ENCODE results near the gene HIRA. TPM values are rescaled to one million over a fixed set of nuclear protein-coding genes. Genes with fewer than 3 reads are reported as not detected.

HIRA gene
- total RNA-seq, 1 donor: 19.0 TPM

DNA sequence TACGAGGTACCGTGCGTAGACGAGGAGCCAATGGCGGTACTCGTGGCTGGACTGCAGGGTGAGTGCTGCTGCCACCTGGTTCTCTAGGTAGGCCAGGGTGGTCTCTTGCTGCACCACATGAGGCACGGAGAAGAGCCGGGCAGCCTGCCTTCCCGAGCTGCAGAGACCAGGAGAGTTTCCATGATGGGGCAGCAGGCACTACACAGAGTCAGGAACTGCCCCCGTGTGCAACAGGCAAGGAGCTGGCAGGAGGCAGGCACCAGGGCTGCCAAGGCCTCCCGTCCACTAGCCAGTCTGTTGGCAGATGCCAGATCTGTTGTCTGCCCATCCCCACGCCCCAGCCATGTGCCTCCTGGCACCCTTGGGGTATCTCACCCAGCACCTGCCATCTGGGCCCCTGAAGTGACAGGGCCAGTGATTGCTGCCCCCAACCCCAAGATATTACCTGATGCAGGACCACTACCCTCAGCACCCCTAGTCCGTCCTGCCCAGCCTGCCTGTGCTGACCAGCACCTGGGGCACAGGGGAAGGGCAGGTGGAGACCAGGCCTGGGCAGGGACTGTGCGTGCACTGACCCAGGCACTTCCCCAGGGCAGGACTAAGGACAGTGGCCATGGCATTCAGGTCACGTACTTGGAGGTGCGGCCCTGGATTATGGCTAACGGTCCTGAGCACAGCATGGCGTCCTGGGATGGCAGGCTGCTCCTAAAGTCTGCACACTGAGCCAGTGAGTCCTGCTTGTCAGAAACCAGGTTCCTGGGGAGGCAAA is 78.0 kb downstream of the HIRA start:
- H3K4me3 ChIP-seq (ENCODE audit: low read depth, low read length): no peak overlapping the region
- TF ChIP-seq, protein P1, sequence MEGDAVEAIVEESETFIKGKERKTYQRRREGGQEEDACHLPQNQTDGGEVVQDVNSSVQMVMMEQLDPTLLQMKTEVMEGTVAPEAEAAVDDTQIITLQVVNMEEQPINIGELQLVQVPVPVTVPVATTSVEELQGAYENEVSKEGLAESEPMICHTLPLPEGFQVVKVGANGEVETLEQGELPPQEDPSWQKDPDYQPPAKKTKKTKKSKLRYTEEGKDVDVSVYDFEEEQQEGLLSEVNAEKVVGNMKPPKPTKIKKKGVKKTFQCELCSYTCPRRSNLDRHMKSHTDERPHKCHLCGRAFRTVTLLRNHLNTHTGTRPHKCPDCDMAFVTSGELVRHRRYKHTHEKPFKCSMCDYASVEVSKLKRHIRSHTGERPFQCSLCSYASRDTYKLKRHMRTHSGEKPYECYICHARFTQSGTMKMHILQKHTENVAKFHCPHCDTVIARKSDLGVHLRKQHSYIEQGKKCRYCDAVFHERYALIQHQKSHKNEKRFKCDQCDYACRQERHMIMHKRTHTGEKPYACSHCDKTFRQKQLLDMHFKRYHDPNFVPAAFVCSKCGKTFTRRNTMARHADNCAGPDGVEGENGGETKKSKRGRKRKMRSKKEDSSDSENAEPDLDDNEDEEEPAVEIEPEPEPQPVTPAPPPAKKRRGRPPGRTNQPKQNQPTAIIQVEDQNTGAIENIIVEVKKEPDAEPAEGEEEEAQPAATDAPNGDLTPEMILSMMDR (IDR thresholded peaks at IDR 0.05; ENCODE audit: insufficient read depth, low read depth, low read length): no peak
- no peak for DNase-seq (ENCODE audit: low read depth)

DNA sequence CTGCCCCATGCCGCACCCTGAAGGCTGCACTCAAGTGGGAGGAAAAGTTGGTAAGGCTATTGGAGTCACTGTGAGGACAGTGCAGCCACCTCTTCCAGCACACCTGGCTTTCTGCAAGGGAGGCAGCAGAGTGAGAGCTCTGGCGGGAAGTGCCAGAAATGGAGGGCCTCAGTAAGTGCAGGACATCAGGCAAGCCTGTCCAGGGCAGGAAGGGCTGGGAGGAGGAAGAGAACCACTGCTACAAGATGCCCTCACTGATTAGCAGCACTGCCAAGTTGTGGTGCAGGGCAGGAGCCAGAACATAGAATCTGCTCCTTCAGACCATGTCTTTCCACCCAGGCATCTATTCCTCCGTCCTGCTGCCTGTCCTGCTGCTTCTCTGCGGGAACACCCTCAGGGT is 78.8 kb downstream of the HIRA start:
- no peak overlapping the region for H3K4me3 ChIP-seq (ENCODE audit: low read depth, low read length)
- DNase-seq (ENCODE audit: low read depth): no peak
- TF ChIP-seq, protein P1 (IDR thresholded peaks at IDR 0.05; ENCODE audit: insufficient read depth, low read depth, low read length): no peak

DNA sequence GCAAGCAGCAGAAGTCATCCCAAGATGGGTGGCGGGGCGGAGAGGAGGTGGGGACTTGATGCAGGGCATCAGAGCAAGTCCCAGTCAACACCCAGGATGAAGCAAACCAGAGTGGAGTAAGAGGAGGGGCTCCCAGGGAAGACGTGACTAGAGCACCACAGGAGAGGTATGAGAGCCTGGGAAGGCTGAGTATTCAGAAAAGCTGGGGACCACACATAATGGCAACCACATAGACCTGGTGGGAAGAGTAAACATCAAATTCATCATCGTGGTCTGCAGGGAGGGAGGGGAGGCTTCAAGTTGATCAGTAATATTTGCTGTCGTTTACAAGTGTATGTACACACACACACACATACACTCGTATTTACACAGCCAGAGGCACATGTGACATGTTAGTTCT is 79.3 kb downstream of the HIRA start:
- TF ChIP-seq, protein P1 (IDR thresholded peaks at IDR 0.05; ENCODE audit: insufficient read depth, low read depth, low read length): no peak
- DNase-seq (ENCODE audit: low read depth): no peak
- H3K4me3 ChIP-seq (ENCODE audit: low read depth, low read length): no peak overlapping the region

DNA sequence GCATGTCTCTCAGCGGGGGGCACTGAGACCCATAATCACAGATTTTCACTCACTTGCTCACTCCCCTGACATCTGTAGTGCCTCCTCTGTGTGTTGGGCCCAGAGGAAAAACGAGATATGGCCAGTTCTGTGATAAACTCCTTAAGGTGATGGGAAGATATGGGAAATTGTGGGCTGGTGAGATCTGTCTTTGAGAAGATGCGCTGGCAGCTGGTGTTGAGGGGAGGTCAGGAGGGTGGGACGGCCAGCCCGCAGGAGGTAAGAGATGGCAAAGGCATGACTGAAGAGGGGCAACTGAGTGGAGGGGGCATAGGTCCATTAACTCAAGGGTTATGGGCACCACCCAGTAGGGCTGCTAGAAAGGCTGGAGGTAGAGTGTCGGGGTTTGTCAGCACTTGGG is 79.9 kb downstream of the HIRA start:
- TF ChIP-seq, protein P1 (IDR thresholded peaks at IDR 0.05; ENCODE audit: insufficient read depth, low read depth, low read length): no peak
- H3K4me3 ChIP-seq (ENCODE audit: low read depth, low read length): no peak overlapping the region
- DNase-seq (ENCODE audit: low read depth): no peak

DNA sequence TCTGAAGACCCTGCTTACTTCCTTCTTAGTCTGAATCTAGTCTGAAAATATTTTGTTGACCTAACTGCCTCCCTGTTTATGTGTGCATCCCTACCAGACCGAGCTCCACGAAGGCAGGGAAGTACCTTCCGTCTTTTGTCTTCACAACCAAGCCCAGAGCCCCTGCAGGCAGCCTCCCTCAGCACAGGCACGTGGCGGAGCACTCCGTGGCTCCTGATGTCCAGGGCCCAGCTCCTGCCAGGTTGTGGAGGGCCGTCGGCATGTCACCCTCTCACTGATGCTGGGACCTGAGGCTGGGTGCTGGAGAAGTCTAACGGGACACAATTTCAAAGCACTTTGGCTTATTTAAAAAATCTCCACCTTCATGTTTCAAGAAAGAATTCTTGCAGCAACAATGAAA is 80.6 kb downstream of the HIRA start:
- H3K4me3 ChIP-seq (ENCODE audit: low read depth, low read length): no peak overlapping the region
- DNase-seq (ENCODE audit: low read depth): no peak
- TF ChIP-seq, protein P1 (IDR thresholded peaks at IDR 0.05; ENCODE audit: insufficient read depth, low read depth, low read length): no peak

DNA sequence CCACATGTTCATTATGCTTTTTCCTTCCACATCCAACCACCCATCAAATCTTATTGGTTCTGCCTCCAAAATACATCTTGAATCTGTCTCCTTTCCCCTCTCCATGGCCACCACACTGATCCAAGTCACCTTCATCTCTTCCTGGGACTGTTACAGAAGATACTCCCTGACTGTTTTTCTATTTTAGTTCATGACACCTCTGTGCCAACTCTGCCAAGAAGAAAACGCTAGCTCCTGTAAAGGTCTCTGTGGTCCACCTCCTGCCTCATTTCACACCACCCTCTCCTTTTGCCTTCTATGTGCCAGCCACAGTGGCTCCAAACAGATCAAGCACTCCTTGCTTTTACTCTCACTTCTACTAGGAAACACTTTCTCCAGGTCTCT is 81.1 kb downstream of the HIRA start:
- DNase-seq (ENCODE audit: low read depth): no peak
- no peak overlapping the region for H3K4me3 ChIP-seq (ENCODE audit: low read depth, low read length)

More for the DNA sequence above, 81.1 kb downstream of the HIRA start:
- TF ChIP-seq, protein P1 (IDR thresholded peaks at IDR 0.05; ENCODE audit: insufficient read depth, low read depth, low read length): no peak

Measured in fibroblast of villous mesenchyme (primary cell).